ENCODE measurements around the gene MAT2A. TPM values are rescaled to one million over a fixed set of nuclear protein-coding genes. Genes with fewer than 3 reads are reported as not detected.
"Not testable (repeated sequence)": the region's sequence is repeated elsewhere in the genome, so short reads cannot be mapped to it uniquely, and the experiment has no call there.

MAT2A gene
- total RNA-seq, 2 donors from 2014 or later: 103 to 134 TPM

DNA sequence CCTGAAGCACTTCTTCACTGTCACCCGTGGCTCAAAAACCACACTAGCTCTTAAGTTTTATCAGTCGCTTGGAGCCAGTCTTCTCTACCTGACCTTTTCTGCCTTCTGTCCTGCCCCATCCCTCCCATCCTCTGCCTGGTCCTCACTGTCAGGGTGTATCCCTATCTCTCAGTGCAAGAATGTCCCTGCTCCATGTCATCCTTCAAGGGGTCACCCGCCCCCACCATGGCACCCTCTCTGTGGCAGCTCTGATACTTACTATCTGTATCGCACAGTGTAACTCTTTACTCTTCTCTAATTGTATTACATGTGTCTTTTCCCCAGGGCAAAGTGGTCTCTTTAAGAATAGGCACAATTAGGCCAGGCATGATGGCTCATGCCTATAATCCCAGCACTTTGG, 49.7 kb downstream of the MAT2A start:
- intact Hi-C loops (cut with DNase I): no loop called here

DNA sequence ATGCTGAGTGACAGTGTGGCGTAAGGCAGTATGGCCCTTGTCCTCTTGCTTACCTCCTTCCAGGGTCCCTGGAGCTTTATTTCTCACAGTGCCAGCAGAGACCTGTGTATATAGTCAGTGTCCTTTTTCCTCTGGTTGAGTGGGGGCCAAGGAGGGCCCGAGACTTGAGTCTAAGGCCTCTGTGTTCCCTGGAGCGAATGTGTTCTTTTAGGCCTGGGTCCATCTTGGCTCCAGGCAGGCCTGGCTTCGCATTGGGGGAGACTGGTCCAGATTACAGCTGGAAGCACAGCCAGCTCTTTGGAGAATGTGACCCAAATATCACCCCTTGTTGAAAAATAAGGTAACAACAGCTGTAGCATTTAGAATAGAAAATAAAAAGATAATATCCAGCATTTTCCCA, 50.2 kb downstream of the MAT2A start:
- Histone ChIP-seq H3K4me1 (replicated peaks) (peaks cover 3% of the 10 kb centered on the region), H3K9me3 (no peaks in the 10 kb centered on the region), H3K36me3 (no peaks in the 10 kb centered on the region), H3K4me3 (no peak overlapping the region), H3K27me3 (replicated peaks; ENCODE audit: insufficient read depth) (no peaks in the 10 kb centered on the region), H3K27ac (peak overlapping the region; percentile 45 to 49)
- DNase-seq (ENCODE audit: low spot score): no peak
- 68% methylated on average over 4 of the region's 4 CpGs for WGBS
- intact Hi-C loops (cut with DNase I): no loop called here
- no peak for TF ChIP-seq POLR2A (IDR thresholded peaks at IDR 0.05)

More for the DNA sequence above, 49.7 kb downstream of the MAT2A start:
- Histone ChIP-seq H3K27me3 (replicated peaks; ENCODE audit: insufficient read depth) (no peaks in the 10 kb centered on the region), H3K4me1 (replicated peaks) (peaks cover 8% of the 10 kb centered on the region), H3K9me3 (no peaks in the 10 kb centered on the region), H3K36me3 (no peaks in the 10 kb centered on the region), H3K27ac (peak overlapping the region; percentile 45 to 49), H3K4me3 (no peak overlapping the region)
- DNase-seq (ENCODE audit: low spot score): no peak
- 80% methylated on average over 4 of the region's 4 CpGs for WGBS
- TF ChIP-seq, protein P1, sequence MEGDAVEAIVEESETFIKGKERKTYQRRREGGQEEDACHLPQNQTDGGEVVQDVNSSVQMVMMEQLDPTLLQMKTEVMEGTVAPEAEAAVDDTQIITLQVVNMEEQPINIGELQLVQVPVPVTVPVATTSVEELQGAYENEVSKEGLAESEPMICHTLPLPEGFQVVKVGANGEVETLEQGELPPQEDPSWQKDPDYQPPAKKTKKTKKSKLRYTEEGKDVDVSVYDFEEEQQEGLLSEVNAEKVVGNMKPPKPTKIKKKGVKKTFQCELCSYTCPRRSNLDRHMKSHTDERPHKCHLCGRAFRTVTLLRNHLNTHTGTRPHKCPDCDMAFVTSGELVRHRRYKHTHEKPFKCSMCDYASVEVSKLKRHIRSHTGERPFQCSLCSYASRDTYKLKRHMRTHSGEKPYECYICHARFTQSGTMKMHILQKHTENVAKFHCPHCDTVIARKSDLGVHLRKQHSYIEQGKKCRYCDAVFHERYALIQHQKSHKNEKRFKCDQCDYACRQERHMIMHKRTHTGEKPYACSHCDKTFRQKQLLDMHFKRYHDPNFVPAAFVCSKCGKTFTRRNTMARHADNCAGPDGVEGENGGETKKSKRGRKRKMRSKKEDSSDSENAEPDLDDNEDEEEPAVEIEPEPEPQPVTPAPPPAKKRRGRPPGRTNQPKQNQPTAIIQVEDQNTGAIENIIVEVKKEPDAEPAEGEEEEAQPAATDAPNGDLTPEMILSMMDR (IDR thresholded peaks at IDR 0.05): no peak
- TF ChIP-seq POLR2A (IDR thresholded peaks at IDR 0.05) (no peak), POLR2AphosphoS5 (IDR thresholded peaks at IDR 0.05) (no peak)

DNA sequence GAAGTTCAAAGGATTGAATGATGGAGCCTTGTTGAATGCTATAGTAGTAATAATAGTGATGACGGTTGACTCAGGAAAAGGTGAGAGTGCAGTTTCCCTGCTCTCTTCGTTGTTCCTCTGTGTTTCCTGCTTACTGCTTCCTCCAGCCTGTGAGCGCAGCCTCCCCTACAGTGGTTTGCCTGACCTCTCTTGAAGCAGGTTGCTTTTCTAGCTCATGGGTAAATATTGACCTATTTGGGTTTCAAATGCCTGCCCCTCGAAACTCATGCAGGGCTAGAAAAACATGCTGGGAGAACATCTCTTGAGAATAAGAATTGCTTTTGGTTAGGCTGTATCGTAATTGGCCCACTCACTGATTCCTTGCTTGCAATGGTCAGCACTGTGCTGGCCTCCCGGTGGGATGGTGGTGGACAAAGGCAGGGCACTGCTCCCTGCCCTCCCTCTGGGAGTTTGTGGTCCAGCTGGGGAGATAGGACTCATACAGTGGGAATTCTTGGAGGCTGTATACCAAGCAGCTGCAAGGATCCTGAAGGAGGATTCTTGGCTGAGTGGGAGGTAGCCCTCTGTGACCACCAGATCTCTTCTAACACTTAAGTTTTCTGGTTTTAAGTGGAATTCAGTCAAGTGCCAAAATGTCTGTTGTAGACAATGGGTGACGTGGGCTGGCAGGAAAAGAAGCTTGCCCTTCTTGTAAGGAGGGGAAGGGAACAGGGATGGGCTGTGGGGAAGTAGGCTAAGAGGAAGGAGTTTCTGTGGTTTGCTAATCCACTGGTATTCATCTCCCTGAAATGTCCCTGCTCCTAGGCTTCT, 51.2 kb downstream of the MAT2A start:
- H3K36me3 ChIP-seq: no peaks in the 10 kb centered on the region
- no peak overlapping the region for H3K4me3 ChIP-seq
- H3K27ac ChIP-seq: peak overlapping the region; percentile 45 to 49
- no peaks in the 10 kb centered on the region for H3K9me3 ChIP-seq
- no peaks in the 10 kb centered on the region for H3K27me3 ChIP-seq (replicated peaks; ENCODE audit: insufficient read depth)
- TF ChIP-seq, protein P1 (IDR thresholded peaks at IDR 0.05): no peak
- TF ChIP-seq POLR2A (IDR thresholded peaks at IDR 0.05): no peak
- TF ChIP-seq POLR2AphosphoS5 (IDR thresholded peaks at IDR 0.05): no peak
- no peak for DNase-seq (ENCODE audit: low spot score)
- 46% methylated on average over 7 of the region's 7 CpGs for WGBS
- peaks cover 8% of the 10 kb centered on the region for H3K4me1 ChIP-seq (replicated peaks)
- intact Hi-C loops (cut with DNase I): no loop called here

DNA sequence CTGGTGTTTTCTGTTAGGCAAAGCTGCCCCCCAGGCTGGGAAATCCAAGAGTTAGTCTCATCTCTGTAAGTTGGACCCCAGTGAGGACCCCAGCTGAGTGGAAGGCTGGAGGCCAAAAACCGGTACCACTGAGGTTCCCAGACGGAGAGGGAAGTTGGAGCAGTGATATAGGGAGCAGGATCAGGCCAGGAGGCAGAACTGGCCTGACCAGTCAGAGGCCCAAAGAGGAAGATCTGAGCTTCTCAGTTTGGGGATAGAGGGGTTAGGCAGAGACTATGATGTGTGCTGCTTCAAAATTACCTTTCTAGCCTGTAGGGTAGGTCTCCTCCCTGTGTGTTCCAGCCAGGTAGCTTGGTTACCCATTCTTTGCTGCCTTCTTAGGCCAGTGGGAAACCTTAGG, 52.0 kb downstream of the MAT2A start:
- TF ChIP-seq, protein P1 (IDR thresholded peaks at IDR 0.05): no peak
- TF ChIP-seq POLR2A (IDR thresholded peaks at IDR 0.05) (no peak), POLR2AphosphoS5 (IDR thresholded peaks at IDR 0.05) (no peak)
- WGBS: 53% methylated on average over 2 of the region's 2 CpGs
- Histone ChIP-seq H3K4me3 (no peak overlapping the region), H3K9me3 (no peaks in the 10 kb centered on the region), H3K27ac (peak overlapping the region; percentile 45 to 46), H3K4me1 (replicated peaks) (peaks cover 8% of the 10 kb centered on the region), H3K27me3 (replicated peaks; ENCODE audit: insufficient read depth) (no peaks in the 10 kb centered on the region), H3K36me3 (no peaks in the 10 kb centered on the region)
- intact Hi-C loops (cut with DNase I): no loop called here
- DNase-seq (ENCODE audit: low spot score): no peak

DNA sequence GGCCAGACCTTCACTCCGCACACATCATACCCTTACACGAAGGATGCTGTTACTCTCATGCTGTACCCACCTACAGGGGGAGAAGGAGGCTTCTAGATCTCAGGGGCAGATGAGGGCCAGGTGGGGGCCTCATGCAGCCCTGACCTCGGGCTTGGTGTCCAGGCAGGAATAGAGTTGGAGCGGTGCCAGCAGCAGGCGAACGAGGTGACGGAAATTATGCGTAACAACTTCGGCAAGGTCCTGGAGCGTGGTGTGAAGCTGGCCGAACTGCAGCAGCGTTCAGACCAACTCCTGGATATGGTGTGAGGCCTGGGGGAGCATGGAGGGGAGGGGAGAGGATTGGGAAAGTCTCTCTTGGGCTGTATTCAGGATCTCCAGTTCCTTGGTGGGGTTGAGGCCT, 52.6 kb downstream of the MAT2A start:
- TF ChIP-seq, protein P1 (IDR thresholded peaks at IDR 0.05): no peak
- no peak for TF ChIP-seq POLR2A (IDR thresholded peaks at IDR 0.05)
- no peak for TF ChIP-seq POLR2AphosphoS5 (IDR thresholded peaks at IDR 0.05)
- peaks cover 10% of the 10 kb centered on the region for H3K4me1 ChIP-seq (replicated peaks)
- H3K27ac ChIP-seq: peak overlapping the region in 1 of 2 donors; percentile 45
- intact Hi-C loops (cut with DNase I): no loop called here
- no peaks in the 10 kb centered on the region for H3K36me3 ChIP-seq
- no peak for DNase-seq (ENCODE audit: low spot score)
- no peak overlapping the region for H3K4me3 ChIP-seq
- H3K9me3 ChIP-seq: no peaks in the 10 kb centered on the region
- WGBS: 80% methylated on average over 12 of the region's 12 CpGs
- H3K27me3 ChIP-seq (replicated peaks; ENCODE audit: insufficient read depth): no peaks in the 10 kb centered on the region

DNA sequence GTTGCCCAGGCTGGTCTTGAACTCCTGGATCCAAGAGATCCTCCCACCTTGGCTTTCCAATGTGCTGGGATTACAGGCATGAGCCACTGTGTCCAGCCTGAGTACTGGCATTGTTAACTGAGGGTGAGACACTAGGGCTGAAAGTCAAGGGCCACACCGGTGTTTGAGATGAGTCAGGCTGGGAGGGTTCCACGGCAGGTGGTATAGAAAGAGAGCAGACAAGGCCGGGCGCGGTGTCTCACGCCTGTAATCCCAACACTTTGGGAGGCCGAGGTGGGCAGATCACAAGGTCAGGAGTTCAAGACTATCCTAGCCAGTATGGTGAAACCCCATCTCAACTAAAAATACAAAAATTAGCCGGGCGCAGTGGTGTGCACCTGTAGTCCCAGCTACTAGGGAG, 53.3 kb downstream of the MAT2A start:
- H3K9me3 ChIP-seq; H3K36me3 ChIP-seq; H3K27me3 ChIP-seq (replicated peaks; ENCODE audit: insufficient read depth); H3K27ac ChIP-seq; H3K4me3 ChIP-seq; intact Hi-C loops (cut with DNase I); DNase-seq (ENCODE audit: low spot score): not testable (repeated sequence)
- 94% methylated on average over 9 of the region's 9 CpGs for WGBS
- H3K4me1 ChIP-seq (replicated peaks): peaks cover 14% of the 10 kb centered on the region
